Activated B cell treated with CpG ODN at 0.5 μM for 24 hours (primary cell): Measurements from ENCODE around the gene ITSN2. TPM values are rescaled to one million over a fixed set of nuclear protein-coding genes. Genes with fewer than 3 reads are reported as not detected.

ENCODE experiments used
- ATAC-seq: fragments of 200-7000 bp; cut with Tn5 transposase; one replicate; pipeline ENCODE4 v1.10.0; 2021; ENCODE audit warnings: low read depth, mild to moderate bottlenecking, moderate library complexity
- CTCF ChIA-PET: fragments of 350-600 bp; sonication (Branson Sonifier 250); formaldehyde crosslinking; loops from one replicate; lab custom pipeline; 2021; ENCODE audit warnings: antibody characterized with exemption; lab: Charles Lee
- POLR2A ChIA-PET: fragments of 350-600 bp; sonication (Branson Sonifier 250); formaldehyde crosslinking; loops from one replicate; lab custom pipeline; 2021; ENCODE audit warnings: antibody characterized with exemption; lab: Charles Lee
- DNase-seq: peaks from one replicate; pipeline ENCODE4 v3.0.0; 2022
- H3K27ac Mint-ChIP-seq: one replicate; pipeline ENCODE4 v1.8.0; 2020; ENCODE audit warnings: mixed read lengths
- H3K27me3 Mint-ChIP-seq: one replicate; pipeline ENCODE4 v1.8.0; 2021; ENCODE audit warnings: mixed read lengths
- H3K36me3 Mint-ChIP-seq: one replicate; pipeline ENCODE4 v1.8.0; 2021; ENCODE audit warnings: low read depth, mixed read lengths
- H3K4me1 Mint-ChIP-seq: one replicate; pipeline ENCODE4 v1.8.0; 2021; ENCODE audit warnings: mixed read lengths
- H3K4me3 Mint-ChIP-seq: one replicate; pipeline ENCODE4 v1.8.0; 2020; ENCODE audit warnings: mild to moderate bottlenecking, mixed read lengths
- H3K9me3 Mint-ChIP-seq: one replicate; pipeline ENCODE4 v1.8.0; 2020; ENCODE audit warnings: mixed read lengths
- CTCF ChIP-seq: fragments of 200-600 bp; IDR thresholded peaks from one replicate; pipeline ENCODE4 v1.8.0; 2022; ENCODE audit warnings: antibody characterized with exemption, mild to moderate bottlenecking
- intact Hi-C: fragments of 100-400 bp; cut with micrococcal nuclease; formaldehyde crosslinking; loops from one replicate; pipeline ENCODE4 v1.15.1; 2024
- total RNA-seq: library from RNA; stranded (reverse); gene quantifications from 2 replicates; pipeline ENCODE4 v1.2.3, GENCODE V29; 2022

Gene ITSN2
- total RNA-seq, 1 donor from 2014 or later: 156 TPM

DNA sequence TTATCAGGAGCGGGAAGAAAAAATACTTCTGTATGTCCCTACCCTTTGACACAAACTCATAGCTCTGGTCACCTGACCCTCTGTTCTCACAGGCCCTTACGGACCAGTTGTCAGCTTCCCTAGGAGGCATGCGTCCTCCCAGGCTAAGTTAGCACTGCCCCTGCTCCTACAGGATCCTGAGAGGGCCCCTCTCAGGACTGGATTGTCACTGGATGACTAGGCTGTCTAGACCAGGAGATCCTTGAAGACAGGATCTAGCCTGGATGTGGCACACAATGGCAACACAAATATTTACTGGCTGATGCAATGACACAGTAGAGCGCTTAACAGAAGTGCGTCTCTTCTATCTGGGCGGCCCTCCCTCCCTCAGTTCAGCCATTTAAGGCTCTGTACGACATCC is 177.8 kb downstream of the ITSN2 start:
- no peak for TF ChIP-seq CTCF
- Mint-ChIP-seq H3K27ac (no peak overlapping the region), H3K4me3 (no peak overlapping the region), H3K4me1 (no peaks in the 10 kb centered on the region), H3K36me3 (no peaks in the 10 kb centered on the region), H3K27me3 (no peaks in the 10 kb centered on the region), H3K9me3 (no peaks in the 10 kb centered on the region)
- CTCF ChIA-PET: interaction anchor here (1.4 kb wide), 1 partner anchor 99 kb away, joined by 3 read pairs; no protein-coding TSS in a partner anchor
- no peak for DNase-seq
- intact Hi-C loops: no loop called here
- POLR2A ChIA-PET: no interaction called here
- no peak for ATAC-seq

GRCh38 chr2:24181849-24182248 is 178.5 kb downstream of the ITSN2 start:
- H3K27me3 Mint-ChIP-seq: no peaks in the 10 kb centered on the region
- no peaks in the 10 kb centered on the region for H3K9me3 Mint-ChIP-seq
- intact Hi-C loops: no loop called here
- CTCF ChIA-PET: interaction anchor here (1.4 kb wide), 1 partner anchor 98 kb away, joined by 3 read pairs; no protein-coding TSS in a partner anchor
- no peaks in the 10 kb centered on the region for H3K36me3 Mint-ChIP-seq
- no peak overlapping the region for H3K4me3 Mint-ChIP-seq
- POLR2A ChIA-PET: no interaction called here
- no peaks in the 10 kb centered on the region for H3K4me1 Mint-ChIP-seq
- DNase-seq: no peak
- H3K27ac Mint-ChIP-seq: no peak overlapping the region
- no peak for ATAC-seq
- TF ChIP-seq CTCF: no peak

GRCh38 chr2:24179683-24180082 is 180.7 kb downstream of the ITSN2 start:
- CTCF ChIA-PET: interaction anchor here (1.0 kb wide), 1 partner anchor 355 kb away, joined by 4 read pairs; no protein-coding TSS in a partner anchor
- intact Hi-C loops: no loop called here
- POLR2A ChIA-PET: no interaction called here
- Mint-ChIP-seq H3K4me1 (no peaks in the 10 kb centered on the region), H3K27me3 (no peaks in the 10 kb centered on the region), H3K36me3 (no peaks in the 10 kb centered on the region), H3K9me3 (no peaks in the 10 kb centered on the region), H3K27ac (no peak overlapping the region), H3K4me3 (no peak overlapping the region)
- TF ChIP-seq CTCF: no peak
- no peak for DNase-seq
- no peak for ATAC-seq

DNA sequence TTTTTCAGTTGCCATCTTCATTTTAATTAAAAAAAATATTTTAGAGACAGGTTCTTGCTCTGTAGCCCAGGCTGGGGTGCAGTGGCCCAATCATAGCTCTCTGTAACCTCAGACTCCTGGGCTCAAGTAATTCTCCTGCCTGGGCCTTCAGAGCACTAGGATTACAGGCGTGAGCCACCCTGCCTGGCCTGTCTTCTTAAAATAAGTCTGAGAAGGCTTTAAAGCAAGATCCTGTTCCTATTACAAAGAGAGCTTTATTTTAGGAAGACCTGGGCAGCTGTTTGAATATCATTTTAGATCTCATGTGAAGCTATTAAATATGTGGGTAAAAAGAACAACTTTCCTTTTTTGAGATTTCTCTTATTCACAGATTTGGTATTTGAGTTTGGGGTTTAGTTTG is 184.0 kb downstream of the ITSN2 start:
- no peak for DNase-seq
- H3K27me3 Mint-ChIP-seq: peaks cover 4% of the 10 kb centered on the region
- intact Hi-C loops: no loop called here
- no peak for TF ChIP-seq CTCF
- peaks cover 4% of the 10 kb centered on the region for H3K9me3 Mint-ChIP-seq
- H3K27ac Mint-ChIP-seq: no peak overlapping the region
- ATAC-seq: no peak
- no peaks in the 10 kb centered on the region for H3K36me3 Mint-ChIP-seq
- H3K4me3 Mint-ChIP-seq: no peak overlapping the region
- H3K4me1 Mint-ChIP-seq: no peaks in the 10 kb centered on the region
- CTCF ChIA-PET: no interaction called here
- POLR2A ChIA-PET: no interaction called here

- TF ChIP-seq CTCF: no peak
- DNase-seq: no peak
- Mint-ChIP-seq H3K9me3 (peaks cover 4% of the 10 kb centered on the region), H3K4me1 (no peaks in the 10 kb centered on the region), H3K36me3 (no peaks in the 10 kb centered on the region), H3K4me3 (no peak overlapping the region), H3K27ac (no peak overlapping the region), H3K27me3 (peaks cover 4% of the 10 kb centered on the region)
- intact Hi-C loops: no loop called here
- ChIA-PET POLR2A (no interaction called here), CTCF (no interaction called here)
- ATAC-seq: no peak
These were observed 184.6 kb downstream of the ITSN2 start for GRCh38 chr2:24175631-24176187.
